HK-2 (cell line): Measurements from ENCODE around the gene MUC16.
"Not testable (repeated sequence)": the region's sequence is repeated elsewhere in the genome, so short reads cannot be mapped to it uniquely, and the experiment has no call there.

ENCODE experiments used
- DNase-seq: peaks from one replicate; pipeline ENCODE4 v3.0.0-alpha.2; 2018; ENCODE audit not compliant: unreplicated experiment

Gene MUC16

DNA sequence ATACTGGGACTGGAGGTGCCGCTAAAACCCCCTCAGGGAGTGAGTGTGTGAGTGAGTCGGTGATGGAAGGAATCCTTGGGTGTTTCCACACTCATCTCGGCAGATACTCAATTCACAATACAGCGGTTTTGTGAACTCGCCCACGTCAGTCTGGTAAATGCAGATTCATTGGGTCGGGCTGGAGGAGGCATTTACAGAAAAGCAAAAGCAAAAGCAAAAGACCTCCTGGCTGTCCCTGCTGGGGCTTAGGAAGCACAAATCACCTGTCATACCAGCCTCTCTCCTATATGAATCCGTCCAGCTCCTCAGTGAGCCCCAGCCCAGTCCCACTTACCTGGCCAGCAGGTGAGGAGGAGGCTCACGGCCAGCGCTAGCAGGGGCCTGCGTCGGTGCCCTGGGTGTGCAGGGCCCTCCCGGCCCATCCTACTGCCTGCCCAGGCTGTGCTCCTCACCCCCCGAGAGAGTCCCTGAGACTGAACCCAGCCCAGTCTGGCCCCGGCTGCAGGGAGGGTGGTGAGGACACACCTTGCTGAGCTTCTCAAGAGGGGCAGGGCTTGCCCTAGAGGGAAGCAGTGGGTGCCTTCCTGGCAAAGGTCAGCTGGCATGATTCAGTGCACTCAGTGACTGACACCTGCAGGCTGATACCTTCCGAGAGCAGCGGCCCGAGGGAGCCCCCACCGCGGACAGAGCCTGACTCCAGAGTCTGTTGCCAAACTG, at the start of gene MUC16:
Gene MUC16, minus strand, starts transcription at position 475 of the 717 bp plus-strand sequence.
- DNase-seq = no peak

DNA sequence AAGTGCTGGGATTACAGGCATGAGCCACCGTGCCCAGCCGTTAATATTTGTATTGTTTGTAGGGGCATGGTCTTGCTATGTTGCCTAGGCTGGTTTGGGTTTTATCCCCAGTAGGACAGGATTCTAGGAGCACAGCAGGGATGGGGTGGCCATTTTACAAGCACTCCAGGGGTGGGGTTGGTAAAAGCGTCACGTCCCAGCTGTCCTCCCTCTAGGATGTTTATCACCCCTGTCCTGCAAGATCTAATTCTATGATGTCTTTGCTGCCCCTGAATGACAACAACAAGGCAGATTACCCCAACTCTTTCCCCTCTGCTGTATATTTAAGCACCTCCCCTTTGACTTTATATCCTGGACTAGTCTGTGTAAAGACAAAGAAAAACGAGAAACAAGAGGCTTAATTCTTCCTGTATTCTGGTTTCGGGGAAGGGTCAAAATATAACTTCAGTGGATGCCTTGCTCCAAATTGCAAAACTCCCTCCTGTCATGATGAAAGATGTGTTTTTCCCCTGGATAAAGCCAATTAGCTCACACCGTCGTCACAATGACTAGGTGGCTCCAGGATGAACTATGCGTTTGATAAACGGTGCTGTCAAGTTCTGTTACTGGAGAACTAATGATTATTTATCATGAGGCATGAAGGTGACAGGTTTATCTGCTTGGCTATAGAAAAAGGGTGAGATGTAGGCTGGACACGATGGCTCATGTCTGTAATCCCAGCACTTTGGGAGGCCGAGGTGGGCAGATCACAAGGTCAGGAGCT, 48.9 kb upstream of the MUC16 start:
- DNase-seq = no peak

DNA sequence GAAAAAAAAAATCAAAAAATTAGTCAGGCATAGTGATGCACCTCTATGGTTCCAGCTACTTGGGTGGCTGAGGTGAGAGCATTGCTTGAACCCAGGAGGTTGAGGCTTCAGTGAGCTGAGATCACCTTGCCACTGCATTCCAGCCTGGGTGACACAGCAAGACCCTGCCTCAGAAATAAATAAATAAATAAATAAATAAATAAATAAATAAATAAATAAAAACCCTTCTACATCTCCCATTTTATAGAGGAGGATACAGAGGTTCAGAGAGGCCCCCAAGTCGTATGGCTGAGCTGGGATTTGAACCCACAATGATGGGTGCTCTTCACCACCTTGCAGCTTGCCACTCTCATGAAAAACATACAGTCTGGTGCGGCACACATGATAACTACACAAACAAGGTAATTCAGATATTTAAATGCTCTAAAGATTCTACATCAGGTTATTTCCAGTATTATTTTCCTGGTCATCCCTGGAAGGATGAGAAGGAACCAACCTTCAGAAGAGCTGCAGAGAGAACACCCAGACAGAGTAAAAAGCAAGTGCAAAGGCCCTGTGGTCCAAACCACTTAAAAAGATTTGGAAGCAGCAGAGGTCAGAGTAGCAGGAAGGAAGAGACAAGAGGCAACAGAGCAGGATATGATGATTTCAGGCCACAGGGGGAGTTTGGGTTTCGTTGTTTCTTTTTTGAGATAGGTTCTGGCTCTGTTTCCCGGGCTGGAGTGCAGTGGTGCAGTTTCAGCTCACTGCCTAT, 47.5 kb upstream of the MUC16 start:
- no peak for DNase-seq

- DNase-seq = not testable (repeated sequence)
These were observed 45.9 kb upstream of the MUC16 start for GRCh38 chr19:9056131-9056530.

DNA sequence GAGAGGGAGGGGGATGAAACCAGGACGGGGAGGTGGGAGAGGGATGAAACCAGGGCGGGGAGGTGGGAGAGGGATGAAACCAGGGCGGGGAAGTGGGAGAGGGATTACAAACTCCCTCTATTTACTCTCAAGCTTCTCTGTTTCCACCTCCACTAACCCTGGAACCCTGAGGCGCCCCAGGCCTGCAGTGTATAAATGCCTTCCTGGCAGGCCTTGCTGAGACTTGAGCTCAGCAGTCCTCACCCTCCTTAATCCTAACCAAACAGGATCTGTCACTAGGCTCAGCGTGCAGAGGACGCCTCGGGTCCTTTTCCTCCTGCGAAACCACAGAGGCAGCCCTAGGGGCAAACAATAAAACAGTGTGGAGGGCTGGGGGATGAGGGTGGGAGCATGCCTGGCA, 44.6 kb upstream of the MUC16 start:
- DNase-seq = no peak

DNA sequence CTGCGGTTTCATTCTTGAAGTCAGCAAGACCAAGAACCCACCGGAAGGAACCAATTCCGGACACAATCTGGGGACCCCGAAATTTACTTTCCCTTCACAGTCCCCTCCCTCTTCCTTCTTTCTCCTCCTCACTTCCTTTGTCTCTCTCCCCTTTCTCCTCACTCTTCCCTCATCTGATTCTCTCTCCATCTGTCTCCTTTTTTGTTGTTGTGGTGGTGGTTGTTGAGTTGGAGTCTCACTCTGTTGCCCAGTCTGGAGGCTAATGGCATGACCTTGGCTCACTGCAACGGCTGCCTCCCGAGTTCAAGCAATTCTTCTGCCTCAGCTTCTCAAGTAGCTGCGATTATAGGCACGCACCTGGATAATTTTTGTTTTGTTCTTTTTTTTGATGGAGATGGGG, 44.0 kb upstream of the MUC16 start:
- no peak for DNase-seq

- DNase-seq = not testable (repeated sequence)
These were observed 43.5 kb upstream of the MUC16 start for GRCh38 chr19:9053674-9054073.

- DNase-seq = no peak
These were observed 42.7 kb upstream of the MUC16 start for GRCh38 chr19:9052894-9053293.

DNA sequence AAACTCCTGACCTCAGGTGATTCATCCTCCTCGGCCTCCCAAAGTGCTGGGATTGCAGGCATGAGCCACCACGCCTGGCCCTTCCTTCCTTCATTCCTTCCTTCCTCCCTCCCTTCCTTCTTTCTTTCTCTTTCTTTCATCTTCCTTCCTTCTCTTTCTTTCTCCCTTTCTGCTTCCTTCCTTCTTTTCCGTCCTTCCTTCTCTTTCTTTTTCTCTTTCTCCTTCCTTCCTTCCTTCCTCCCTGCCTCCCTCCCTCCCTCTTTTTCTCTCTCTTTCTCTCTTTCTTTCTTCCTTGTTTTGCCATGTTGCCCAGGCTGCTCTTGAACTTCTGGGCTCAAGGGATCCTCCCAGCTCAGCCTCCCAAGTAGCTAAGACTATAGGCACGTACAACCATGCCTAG, 36.5 kb upstream of the MUC16 start:
- no peak for DNase-seq

DNA sequence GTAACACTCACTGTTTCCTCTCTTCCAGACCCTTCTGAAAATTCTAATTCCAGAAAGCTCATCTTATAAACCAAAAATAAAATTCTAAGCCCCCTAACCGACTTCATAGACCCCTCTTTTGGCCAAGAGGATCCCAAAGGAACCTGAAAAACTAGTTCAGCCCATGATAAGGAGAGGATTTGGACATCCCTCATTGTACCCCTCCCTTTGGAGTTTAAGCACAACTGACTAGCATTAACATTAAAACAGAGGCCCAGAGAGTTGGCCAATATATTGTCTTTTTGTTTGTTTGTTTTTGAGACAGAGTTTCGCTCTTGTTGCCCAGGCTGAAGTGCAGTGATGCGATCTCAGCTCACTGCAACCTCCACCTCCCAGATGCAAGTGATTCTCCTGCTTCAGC, 34.2 kb upstream of the MUC16 start:
- no peak for DNase-seq

DNA sequence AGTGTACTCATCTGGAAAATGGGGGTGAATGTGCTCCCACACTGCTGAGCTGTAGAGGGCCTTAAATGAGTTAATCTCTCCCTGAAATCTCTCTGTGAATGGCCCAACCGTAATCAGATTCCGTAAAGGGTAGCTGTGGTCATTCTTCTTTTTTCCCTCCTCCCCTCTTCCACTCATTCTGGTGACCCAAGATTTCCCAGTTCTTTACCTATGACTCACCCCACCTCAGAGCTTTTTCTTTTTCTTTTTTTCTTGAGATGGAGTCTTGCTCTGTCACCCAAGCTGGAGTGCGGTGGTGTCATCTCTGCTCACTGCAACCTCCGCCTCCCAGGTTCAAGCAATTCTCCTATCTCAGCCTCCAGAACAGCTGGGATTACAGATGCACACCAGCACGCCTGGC, 33.3 kb upstream of the MUC16 start:
- DNase-seq = peak; percentile 24

DNA sequence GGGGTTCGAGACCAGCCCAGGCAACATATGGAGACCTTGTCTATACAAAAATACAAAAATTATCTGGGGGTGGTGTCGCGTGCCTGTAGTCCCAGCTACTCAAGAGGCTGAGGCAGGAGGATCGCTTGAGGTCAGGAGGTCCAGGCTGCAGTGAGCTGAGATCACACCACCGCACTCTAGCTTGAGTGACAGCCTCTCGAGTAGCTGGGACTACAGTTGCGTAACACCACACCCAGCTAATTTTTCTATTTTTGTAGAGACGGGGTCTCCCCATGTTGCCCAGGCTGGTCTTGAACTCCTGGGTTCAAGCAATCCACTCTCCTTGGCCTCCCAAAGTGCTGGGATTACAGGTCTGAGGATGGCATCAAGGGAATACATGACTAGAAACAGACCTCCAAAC, 30.8 kb upstream of the MUC16 start:
- no peak for DNase-seq

DNA sequence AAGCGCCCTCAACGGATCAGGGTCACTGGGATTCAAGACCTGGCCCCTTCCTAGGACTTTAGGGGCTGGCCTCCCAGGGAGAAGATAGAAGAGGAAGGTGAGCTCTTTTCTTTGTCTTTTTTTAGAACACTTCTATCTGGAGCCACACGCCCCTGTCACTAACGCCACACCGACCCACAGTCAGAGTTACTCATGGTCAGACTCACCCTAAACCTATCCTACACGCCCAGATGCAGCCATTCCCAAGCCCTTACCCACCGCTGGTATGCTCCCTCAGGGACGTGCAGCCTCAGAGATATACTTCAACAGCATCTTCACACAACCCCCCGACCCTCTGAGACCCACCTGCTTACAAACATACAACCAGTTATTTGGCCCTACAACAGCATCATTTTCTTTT, 29.9 kb upstream of the MUC16 start:
- no peak for DNase-seq

DNA sequence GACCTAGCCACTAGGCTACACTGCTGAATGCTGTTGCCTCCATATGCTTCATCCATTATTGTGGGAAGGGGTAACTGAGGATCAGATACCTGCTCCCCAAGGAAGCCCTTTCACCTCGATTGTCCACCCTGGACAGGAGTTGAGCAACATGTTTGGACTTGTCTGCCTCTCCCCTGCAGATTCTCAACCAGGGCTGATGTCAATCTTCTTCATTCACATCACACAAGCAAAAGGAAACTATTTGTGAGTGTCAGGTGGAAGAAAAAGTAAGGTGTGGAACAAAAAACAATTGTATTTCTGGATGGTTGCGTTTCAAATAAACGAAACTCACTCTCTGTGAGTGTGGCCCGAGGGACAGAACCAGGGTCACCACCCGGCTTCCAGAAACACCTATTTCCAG, 29.5 kb upstream of the MUC16 start:
- DNase-seq = no peak

- no peak for DNase-seq
These were observed 27.3 kb upstream of the MUC16 start for GRCh38 chr19:9037400-9038062.

- DNase-seq = no peak
These were observed 22.0 kb upstream of the MUC16 start for GRCh38 chr19:9032136-9032631.

DNA sequence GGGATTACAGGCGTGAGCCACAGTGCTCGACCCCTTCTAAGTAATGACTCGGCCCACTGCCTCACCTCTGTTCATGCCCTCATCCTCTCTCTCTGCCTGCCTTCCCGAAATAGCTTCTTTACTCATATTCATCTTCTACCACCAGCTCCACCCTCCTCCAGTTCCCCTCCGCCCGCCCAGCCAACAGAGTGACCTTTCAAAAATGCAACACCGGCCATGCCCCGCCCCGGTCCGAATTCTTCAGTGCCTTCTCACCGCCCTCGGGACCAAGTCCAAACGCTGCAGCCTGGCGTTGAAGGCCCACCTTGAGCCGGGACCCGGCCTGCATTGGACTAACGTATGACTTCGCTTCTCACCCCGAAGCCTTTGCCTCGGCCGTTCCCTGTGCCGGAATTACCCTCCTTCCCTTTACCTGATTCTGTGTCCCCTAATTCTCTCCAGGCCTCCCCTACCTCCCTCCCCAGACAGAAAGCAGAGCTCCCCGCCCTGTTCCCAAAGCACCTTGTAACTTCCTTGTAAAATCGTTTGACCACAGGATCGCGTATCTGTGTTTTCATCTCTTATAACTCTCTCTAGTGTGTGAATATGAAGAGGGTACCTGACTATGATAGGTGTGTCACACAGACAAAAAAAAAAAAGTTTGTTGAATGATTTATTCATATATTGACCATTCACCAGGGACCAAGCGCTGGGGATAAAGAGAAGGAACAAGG, 8.1 kb upstream of the MUC16 start:
- DNase-seq = no peak

DNA sequence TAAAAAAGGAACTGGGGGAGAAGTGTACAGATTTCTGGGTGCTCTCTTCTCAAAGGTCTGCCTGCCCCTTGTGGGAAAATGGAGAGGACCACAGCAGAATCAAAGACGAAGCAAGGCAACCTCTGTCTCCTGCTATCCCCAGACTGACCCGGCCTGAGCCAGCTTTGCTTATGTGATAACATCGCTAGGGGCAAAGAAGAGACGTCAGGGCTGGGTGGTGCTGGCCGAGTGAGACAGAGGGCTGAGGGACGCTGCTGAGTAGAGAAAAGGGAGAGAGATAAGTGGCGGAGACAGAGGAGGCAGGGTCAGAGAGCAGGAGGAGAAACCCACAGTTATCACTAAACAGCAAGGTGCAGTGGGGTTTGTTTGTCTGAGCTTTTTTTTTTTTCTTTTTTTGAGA, 4.6 kb upstream of the MUC16 start:
- DNase-seq = no peak

- DNase-seq = no peak
These were observed 3.8 kb upstream of the MUC16 start for GRCh38 chr19:9013988-9014387.

DNA sequence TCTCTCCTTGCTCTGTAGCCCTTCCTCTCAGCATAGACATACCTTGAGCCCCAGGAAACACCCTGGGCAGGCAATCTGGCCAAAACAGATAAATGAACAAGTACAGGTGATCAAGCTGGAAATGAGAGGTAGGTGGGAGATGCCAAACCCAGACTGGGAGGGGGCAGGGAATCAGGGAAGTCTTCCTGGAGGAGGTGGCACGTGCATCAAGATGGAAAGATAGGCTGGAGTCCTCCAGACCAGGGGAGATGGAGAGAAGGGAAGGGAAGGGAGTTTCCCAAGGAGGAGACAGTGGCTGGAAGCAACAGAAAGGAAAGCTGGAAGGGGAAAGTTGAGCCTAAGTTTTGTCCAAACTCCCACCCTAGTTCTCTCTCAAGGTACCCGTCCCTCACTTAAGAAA, 1.7 kb upstream of the MUC16 start:
- no peak for DNase-seq

DNA sequence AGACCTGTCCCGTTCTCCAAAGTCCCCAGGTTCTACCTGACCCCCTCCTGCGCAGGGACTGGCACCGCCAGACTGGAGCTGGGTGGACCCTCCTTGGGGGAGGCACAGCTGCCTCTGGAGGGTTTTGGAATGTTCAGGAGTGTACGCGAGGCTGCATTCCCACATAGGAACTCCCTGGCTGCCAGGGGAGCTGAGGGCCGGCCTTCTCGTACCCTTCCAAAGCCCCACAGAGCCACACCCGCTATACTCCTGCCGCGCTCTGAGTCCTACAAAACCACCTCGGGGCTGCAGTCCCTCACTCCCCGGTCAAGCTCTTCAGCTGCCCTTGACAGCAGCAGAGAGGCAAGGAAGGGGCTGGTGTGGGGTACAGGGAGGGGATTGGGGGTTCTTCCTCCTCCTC, 484 bp upstream of the MUC16 start:
- no peak for DNase-seq
